Measurements from ENCODE around the gene TMEM132C. TPM values are rescaled to one million over a fixed set of nuclear protein-coding genes. Genes with fewer than 3 reads are reported as not detected.

Gene TMEM132C
- total RNA-seq, 1 donor from 2014 or later = 0.64 TPM

DNA sequence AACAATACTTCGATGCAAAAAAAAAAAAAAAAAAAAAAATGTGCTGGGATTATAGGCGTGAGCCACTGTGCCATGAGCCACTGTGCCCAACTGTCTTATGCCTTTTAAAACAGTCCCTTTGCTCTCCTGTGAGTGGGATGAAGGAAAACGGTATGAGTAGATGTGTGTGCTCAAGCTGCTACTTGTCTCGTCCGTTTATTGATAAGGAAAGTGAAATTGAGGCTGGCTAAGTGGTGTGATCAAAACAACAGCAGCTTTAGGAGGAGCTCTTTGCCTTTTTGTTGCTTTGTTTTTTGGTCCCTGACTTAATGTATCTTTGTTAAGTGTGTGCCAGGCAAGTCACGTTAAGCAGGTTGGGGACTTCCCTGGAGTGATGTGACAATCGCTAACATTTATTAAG is 275.9 kb downstream of the TMEM132C start:
- no peak for TF ChIP-seq CTCF (IDR thresholded peaks at IDR 0.05)
- Histone ChIP-seq H3K27ac (no peak overlapping the region), H3K4me1 (no peaks in the 10 kb centered on the region), H3K27me3 (no peaks in the 10 kb centered on the region), H3K9me3 (no peaks in the 10 kb centered on the region), H3K36me3 (no peaks in the 10 kb centered on the region), H3K4me3 (no peak overlapping the region)
- no peak for ATAC-seq
- no peak for DNase-seq
- intact Hi-C loops (cut with DNase I) = no loop called here

DNA sequence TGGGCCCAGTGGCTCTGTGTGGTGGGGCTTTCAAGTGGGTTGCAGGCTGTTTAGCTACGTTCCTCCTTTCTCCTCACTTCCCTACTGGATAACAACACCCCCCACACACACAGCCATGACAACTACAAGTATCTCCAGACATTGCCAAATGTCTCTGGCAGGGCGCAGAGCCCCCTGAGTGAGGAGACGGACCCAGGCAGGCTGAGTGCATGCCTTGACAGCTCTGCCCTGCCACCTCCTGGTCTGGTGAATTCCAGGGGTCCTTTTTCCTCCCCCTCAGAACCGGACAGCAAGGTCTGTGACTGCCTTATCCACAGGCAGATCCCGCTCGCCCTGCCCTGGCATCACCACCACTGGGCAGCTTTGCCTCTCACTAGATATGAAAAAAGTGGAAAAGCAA is 276.5 kb downstream of the TMEM132C start:
- Histone ChIP-seq H3K27ac (no peak overlapping the region), H3K27me3 (no peaks in the 10 kb centered on the region), H3K4me3 (no peak overlapping the region), H3K36me3 (no peaks in the 10 kb centered on the region), H3K4me1 (no peaks in the 10 kb centered on the region), H3K9me3 (no peaks in the 10 kb centered on the region)
- DNase-seq (no peak), ATAC-seq (no peak)
- no peak for TF ChIP-seq CTCF (IDR thresholded peaks at IDR 0.05)
- intact Hi-C loops (cut with DNase I) = no loop called here

DNA sequence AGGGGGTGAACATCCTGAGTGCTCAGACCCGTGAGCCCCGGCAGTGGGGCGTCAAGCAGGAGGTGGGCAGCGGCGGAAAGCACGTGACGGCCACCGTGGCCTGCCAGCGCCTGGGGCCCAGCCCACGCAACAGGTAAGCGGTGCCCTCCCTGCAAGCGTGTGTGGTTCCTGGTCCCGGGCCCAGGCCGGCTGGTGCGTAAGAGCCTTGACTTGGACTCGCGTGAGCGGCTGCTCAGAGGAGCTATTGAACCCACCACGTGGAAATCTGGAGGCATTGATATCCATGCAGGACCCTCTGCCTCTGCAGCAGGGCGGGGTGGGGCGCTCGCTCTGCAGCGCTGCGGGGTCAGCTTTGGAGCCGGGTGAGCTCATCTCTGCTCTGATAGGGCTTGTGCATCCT is 277.0 kb downstream of the TMEM132C start:
- Histone ChIP-seq H3K27ac (no peak overlapping the region), H3K9me3 (no peaks in the 10 kb centered on the region), H3K36me3 (no peaks in the 10 kb centered on the region), H3K4me1 (no peaks in the 10 kb centered on the region), H3K27me3 (no peaks in the 10 kb centered on the region), H3K4me3 (no peak overlapping the region)
- ATAC-seq (no peak), DNase-seq (no peak)
- intact Hi-C loops (cut with DNase I) = no loop called here
- TF ChIP-seq CTCF (IDR thresholded peaks at IDR 0.05) = no peak

- Histone ChIP-seq H3K27ac (no peak overlapping the region), H3K36me3 (no peaks in the 10 kb centered on the region), H3K4me3 (no peak overlapping the region), H3K27me3 (peaks cover 14% of the 10 kb centered on the region), H3K4me1 (no peaks in the 10 kb centered on the region), H3K9me3 (no peaks in the 10 kb centered on the region)
- DNase-seq (no peak), ATAC-seq (peak; percentile 35)
- intact Hi-C loops (cut with DNase I) = no loop called here
- no peak for TF ChIP-seq CTCF (IDR thresholded peaks at IDR 0.05)
These were observed 282.0 kb downstream of the TMEM132C start for GRCh38 chr12:128548949-128549348.

GRCh38 chr12:128549601-128550218 is 282.7 kb downstream of the TMEM132C start:
- Histone ChIP-seq H3K4me1 (no peaks in the 10 kb centered on the region), H3K9me3 (no peaks in the 10 kb centered on the region), H3K27ac (no peak overlapping the region), H3K36me3 (no peaks in the 10 kb centered on the region), H3K4me3 (no peak overlapping the region), H3K27me3 (peaks cover 14% of the 10 kb centered on the region)
- TF ChIP-seq CTCF (IDR thresholded peaks at IDR 0.05) = no peak
- intact Hi-C loops (cut with DNase I) = no loop called here
- no peak for DNase-seq
- no peak for ATAC-seq

GRCh38 chr12:128551266-128551665 is 284.3 kb downstream of the TMEM132C start:
- DNase-seq = no peak
- no peak overlapping the region for H3K27ac ChIP-seq
- peaks cover 14% of the 10 kb centered on the region for H3K27me3 ChIP-seq
- no peak overlapping the region for H3K4me3 ChIP-seq
- no peak for ATAC-seq
- H3K9me3 ChIP-seq = no peaks in the 10 kb centered on the region
- no peak for TF ChIP-seq CTCF (IDR thresholded peaks at IDR 0.05)
- no peaks in the 10 kb centered on the region for H3K4me1 ChIP-seq
- H3K36me3 ChIP-seq = no peaks in the 10 kb centered on the region
- intact Hi-C loops (cut with DNase I) = no loop called here

All from upper lobe of right lung (tissue), 1 donor.